Activated naive CD8-positive, alpha-beta T cell treated with anti-CD3 and anti-CD28 coated beads, Interleukin-2, amount 50 U/mL, for 16 hours (primary cell): Measurements from ENCODE around the gene TUBAL3.

Experiments used
- DNase-seq: peaks from one replicate; pipeline ENCODE4 v3.0.0-alpha.2; 2020; ENCODE audit warnings: low read depth, low spot score

TUBAL3 gene

GRCh38 chr10:5404208-5405041 lies at the start of gene TUBAL3:
TSS of gene TUBAL3 (minus strand) at chr10:5404828. CDS start at chr10:5404792, 36 bp downstream.
- no peak for DNase-seq

GRCh38 chr10:5453749-5454489 lies 49.3 kb upstream of the TUBAL3 start:
- no peak for DNase-seq

GRCh38 chr10:5450605-5451384 lies 46.2 kb upstream of the TUBAL3 start:
- DNase-seq = no peak

DNA sequence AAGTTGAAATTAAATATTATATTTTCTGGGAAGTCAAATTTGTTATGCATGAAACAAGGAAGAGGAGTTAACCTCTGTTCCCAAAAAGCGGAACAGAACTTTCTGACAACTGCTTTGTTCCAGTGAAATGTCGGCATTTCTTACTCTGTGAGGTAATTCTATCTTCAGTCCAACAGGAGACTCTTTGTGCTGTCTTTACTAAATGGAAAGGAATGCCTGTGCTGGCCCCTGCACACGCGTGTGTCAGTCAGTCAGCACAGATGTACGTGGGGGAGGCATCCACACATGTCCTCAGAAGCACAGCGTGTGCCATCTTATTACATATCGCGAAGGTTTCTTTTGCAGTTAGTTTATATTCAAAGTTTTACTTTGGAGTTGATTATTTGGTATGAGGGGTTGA lies 45.2 kb upstream of the TUBAL3 start:
- no peak for DNase-seq

GRCh38 chr10:5449227-5449626 lies 44.6 kb upstream of the TUBAL3 start:
- no peak for DNase-seq

GRCh38 chr10:5448333-5449001 lies 43.8 kb upstream of the TUBAL3 start:
- DNase-seq = no peak

GRCh38 chr10:5447611-5448071 lies 43.0 kb upstream of the TUBAL3 start:
- DNase-seq = no peak

- no peak for DNase-seq
Measured at GRCh38 chr10:5447056-5447455, 42.4 kb upstream of the TUBAL3 start.

- peak; percentile 70 for DNase-seq
Measured at GRCh38 chr10:5446390-5446926, 41.8 kb upstream of the TUBAL3 start.

DNA sequence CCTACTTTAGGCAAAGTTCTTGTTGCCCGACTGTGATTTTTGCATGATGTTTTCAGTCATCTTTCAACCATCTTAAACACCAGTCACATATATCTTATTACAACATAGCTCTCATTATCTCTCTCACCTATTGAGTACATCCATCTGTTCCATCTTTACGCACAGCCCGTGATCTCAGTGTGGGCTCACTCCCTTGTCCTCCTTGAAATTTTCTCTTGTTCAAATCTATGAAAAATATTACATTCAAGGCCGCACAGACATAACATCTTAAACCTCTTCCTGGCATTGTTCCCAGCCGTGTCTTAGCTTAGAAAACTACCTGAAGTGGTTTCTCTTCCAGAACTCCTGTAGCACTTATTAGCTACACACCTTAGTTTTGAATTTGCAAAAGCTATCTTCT lies 40.4 kb upstream of the TUBAL3 start:
- no peak for DNase-seq

- DNase-seq = no peak
Measured at GRCh38 chr10:5443429-5443828, 38.8 kb upstream of the TUBAL3 start.

DNA sequence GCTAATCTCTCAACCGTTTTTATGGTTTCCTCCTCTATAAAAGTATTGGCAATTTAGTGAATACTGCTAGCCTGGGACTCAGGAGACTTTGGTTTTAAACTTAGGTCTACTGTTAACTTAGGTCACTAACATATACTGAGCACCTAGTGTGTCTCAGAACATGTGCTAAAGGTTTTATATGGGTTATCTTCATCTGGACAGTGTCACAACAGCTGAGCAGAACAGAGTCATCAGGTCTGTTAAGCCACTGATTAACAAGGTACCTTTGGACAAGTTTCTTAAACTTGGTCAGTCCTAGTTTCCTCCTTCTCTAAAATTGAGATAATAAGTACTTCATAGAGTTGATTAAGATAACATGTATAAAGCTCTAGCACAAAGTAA lies 38.4 kb upstream of the TUBAL3 start:
- no peak for DNase-seq

- no peak for DNase-seq
Measured at GRCh38 chr10:5442065-5442989, 37.7 kb upstream of the TUBAL3 start.

- DNase-seq = no peak
Measured at GRCh38 chr10:5441106-5441505, 36.5 kb upstream of the TUBAL3 start.

DNA sequence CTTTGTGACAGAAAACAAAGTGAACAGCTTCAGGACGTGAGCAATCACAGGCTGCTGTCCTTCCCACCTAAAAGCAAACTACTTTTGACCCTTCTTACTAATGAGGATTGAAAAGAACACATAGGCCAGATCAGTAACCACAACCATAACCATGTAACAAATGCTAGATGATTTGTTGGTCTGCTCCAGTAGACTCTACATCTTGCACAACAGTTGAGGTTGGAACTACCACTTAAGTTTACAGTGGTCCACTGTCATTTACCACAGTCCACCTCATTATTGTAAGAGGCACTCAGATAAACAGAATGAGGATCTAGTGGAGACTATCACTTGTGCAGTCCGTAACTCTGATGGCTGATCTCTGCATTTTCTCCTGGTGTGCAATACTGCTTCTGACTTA lies 35.6 kb upstream of the TUBAL3 start:
- no peak for DNase-seq

GRCh38 chr10:5435328-5435727 lies 30.7 kb upstream of the TUBAL3 start:
- no peak for DNase-seq

DNA sequence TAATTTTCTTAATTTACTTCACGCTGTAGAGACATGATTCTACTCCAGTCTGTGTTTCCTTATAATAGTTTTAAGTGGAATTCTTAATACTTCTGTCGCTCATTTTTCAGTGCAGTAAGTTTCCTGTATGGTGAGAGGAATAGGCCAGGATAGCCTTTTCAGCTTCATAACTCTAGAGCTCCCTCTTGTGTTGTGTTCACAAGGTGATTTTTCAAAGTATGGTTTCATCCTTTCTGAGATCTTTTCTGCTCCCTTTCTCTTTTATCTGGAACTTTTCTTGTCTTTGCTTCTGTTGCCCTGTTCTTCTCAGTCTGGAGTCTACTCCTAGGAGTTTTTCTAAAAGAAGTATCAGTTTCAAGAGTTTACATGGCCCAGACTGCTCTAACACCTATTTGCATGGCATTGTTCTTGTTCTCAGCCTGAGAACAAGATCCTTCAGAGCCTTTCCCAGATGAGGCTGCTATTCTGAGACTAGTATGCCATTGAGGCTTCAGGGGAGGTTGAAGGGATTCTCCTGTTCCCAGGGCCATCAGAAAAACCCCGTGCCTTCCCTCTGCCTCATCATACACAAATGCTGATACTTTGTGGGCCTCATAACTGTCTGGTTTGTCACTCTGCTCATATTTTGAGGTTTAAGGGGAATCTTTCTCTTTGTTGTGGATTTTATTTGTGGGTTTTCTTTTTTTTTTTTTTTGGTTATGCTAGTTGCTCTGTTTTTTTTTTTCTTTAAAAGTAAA lies 29.6 kb upstream of the TUBAL3 start:
- DNase-seq = no peak

- DNase-seq = no peak
Measured at GRCh38 chr10:5433182-5433581, 28.6 kb upstream of the TUBAL3 start.

DNA sequence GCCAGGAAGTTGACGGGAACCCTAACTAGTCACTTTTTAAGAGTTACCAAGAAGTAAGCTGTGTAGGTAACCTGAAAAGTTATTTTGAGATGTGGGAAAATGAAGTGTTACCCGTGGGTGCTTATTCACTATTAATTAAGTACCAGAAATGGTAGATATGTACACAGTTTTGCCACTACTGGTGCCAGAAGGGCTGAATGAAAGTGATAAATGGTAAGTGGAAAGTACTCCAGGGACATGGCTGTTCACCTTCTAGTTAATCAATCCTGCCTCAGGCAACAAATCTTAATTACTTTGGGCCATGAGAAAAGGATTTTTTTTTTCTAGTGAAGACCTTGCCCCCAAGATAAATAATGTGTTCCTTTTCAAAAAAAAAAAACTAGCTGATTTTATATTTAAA lies 23.5 kb upstream of the TUBAL3 start:
- DNase-seq = no peak

- no peak for DNase-seq
Measured at GRCh38 chr10:5424751-5425150, 20.1 kb upstream of the TUBAL3 start.
